IMR-90 (cell line): Measurements from ENCODE around the gene FAM3D. TPM values are rescaled to one million over a fixed set of nuclear protein-coding genes. Genes with fewer than 3 reads are reported as not detected.

Source experiments
- ATAC-seq: fragments of 200-7000 bp; cut with Tn5 transposase; 2 replicates; pipeline ENCODE4 v1.9.1; 2020; ENCODE audit warnings: low read depth, mild to moderate bottlenecking, moderate library complexity
- BruUV-seq: library from RNA; stranded (reverse); fragments of 400-500 nt; replicated peaks from 2 replicates; lab custom pipeline; 2021; lab: Mats Ljungman, UMichigan
- CTCF ChIA-PET: fragments of 300-600 bp; formaldehyde crosslinking; extraction: SDS; loops from one replicate; lab custom pipeline; 2021; ENCODE audit warnings: antibody characterized with exemption; lab: Yijun Ruan, JAX
- POLR2A ChIA-PET: fragments of 300-600 bp; sonication (Branson Sonifier 250); formaldehyde crosslinking; loops from one replicate; lab custom pipeline; 2022; ENCODE audit warnings: antibody characterized with exemption; ENCODE audit not compliant: unreplicated experiment; lab: Charles Lee
- DNase-seq: peaks from one replicate; pipeline ENCODE4 v3.0.0; 2013
- H2AFZ ChIP-seq: replicated peaks from 2 replicates; pipeline ENCODE3; 2013; ENCODE audit warnings: low read length, mild to moderate bottlenecking; ENCODE audit not compliant: poor library complexity
- H2AK5ac ChIP-seq: 2 replicates; pipeline ENCODE4 v1.6.1; 2013; ENCODE audit warnings: low read depth, low read length, inconsistent platforms
- H2AK9ac ChIP-seq: replicated peaks from 2 replicates; pipeline ENCODE3; 2013; ENCODE audit warnings: mild to moderate bottlenecking, low read depth, low read length, moderate library complexity; ENCODE audit not compliant: poor library complexity
- H2BK120ac ChIP-seq: 2 replicates; pipeline ENCODE4 v1.6.1; 2013; ENCODE audit warnings: low read depth, low read length, inconsistent platforms
- H2BK15ac ChIP-seq: 3 replicates; pipeline ENCODE4 v1.6.1; 2013; ENCODE audit warnings: low read depth, low read length, inconsistent platforms
- H2BK20ac ChIP-seq: 2 replicates; pipeline ENCODE4 v1.6.1; 2013; ENCODE audit warnings: low read depth, mild to moderate bottlenecking, inconsistent platforms, low read length, moderate library complexity
- H2BK5ac ChIP-seq: 2 replicates; pipeline ENCODE4 v1.6.1; 2013; ENCODE audit warnings: mild to moderate bottlenecking, low read depth, low read length, inconsistent platforms; ENCODE audit not compliant: poor library complexity, severe bottlenecking
- H3K14ac ChIP-seq: replicated peaks from 2 replicates; pipeline ENCODE4 v1.6.1; 2013; ENCODE audit warnings: low read depth, low read length, inconsistent platforms
- H3K18ac ChIP-seq: 2 replicates; pipeline ENCODE4 v1.6.1; 2013; ENCODE audit warnings: low read depth, low read length, control low read depth
- H3K23ac ChIP-seq: 2 replicates; pipeline ENCODE4 v1.6.1; 2013; ENCODE audit warnings: low read depth, low read length, inconsistent platforms
- H3K27ac ChIP-seq: 2 replicates; pipeline ENCODE4 v1.5.1; 2013; ENCODE audit warnings: mild to moderate bottlenecking, control low read depth, low read length; ENCODE audit not compliant: insufficient read depth
- H3K27me3 ChIP-seq: 2 replicates; pipeline ENCODE4 v1.6.1; 2013; ENCODE audit warnings: low read length; ENCODE audit not compliant: control insufficient read depth, insufficient read depth
- H3K36me3 ChIP-seq: 2 replicates; pipeline ENCODE4 v1.6.1; 2013; ENCODE audit warnings: low read length, mixed read lengths; ENCODE audit not compliant: control insufficient read depth, insufficient read depth
- H3K4ac ChIP-seq: 2 replicates; pipeline ENCODE4 v1.6.1; 2013; ENCODE audit warnings: low read depth, low read length, inconsistent platforms
- H3K4me1 ChIP-seq: 2 replicates; pipeline ENCODE4 v1.6.1; 2013; ENCODE audit warnings: low read length, mixed read lengths; ENCODE audit not compliant: control insufficient read depth, insufficient read depth
- H3K4me2 ChIP-seq: 2 replicates; pipeline ENCODE4 v1.6.1; 2013; ENCODE audit warnings: low read depth, mild to moderate bottlenecking, control low read depth, low read length, moderate library complexity
- H3K4me3 ChIP-seq: 2 replicates; pipeline ENCODE4 v1.5.1; 2013; ENCODE audit warnings: low read depth, mild to moderate bottlenecking, control low read depth, low read length, moderate library complexity; ENCODE audit not compliant: insufficient read depth
- H3K56ac ChIP-seq: 2 replicates; pipeline ENCODE4 v1.6.1; 2013; ENCODE audit warnings: low read length, inconsistent platforms; ENCODE audit not compliant: insufficient read depth; ENCODE audit errors: extremely low read depth
- H3K79me1 ChIP-seq, 2 experiments: 2 replicates each; pipeline ENCODE4 v1.6.1; 2013; ENCODE audit warnings: low read length in 2 of 2, inconsistent platforms in 1 of 2, low read depth in 1 of 2
- H3K9ac ChIP-seq: 2 replicates; pipeline ENCODE4 v1.6.1; 2013; ENCODE audit warnings: low read depth, low read length, control low read depth
- H3K9me1 ChIP-seq: 2 replicates; pipeline ENCODE4 v1.6.1; 2013; ENCODE audit warnings: low read length, inconsistent platforms; ENCODE audit not compliant: insufficient read depth
- H3K9me3 ChIP-seq: 2 replicates; pipeline ENCODE4 v1.6.1; 2013; ENCODE audit warnings: low read length; ENCODE audit not compliant: control insufficient read depth, insufficient read depth
- H4K20me1 ChIP-seq: 2 replicates; pipeline ENCODE4 v1.6.1; 2013; ENCODE audit warnings: low read length, inconsistent platforms; ENCODE audit not compliant: insufficient read depth
- H4K5ac ChIP-seq: 2 replicates; pipeline ENCODE4 v1.6.1; 2013; ENCODE audit warnings: mild to moderate bottlenecking, low read depth, low read length, control low read depth
- H4K8ac ChIP-seq, 2 experiments: 2 replicates each; pipeline ENCODE4 v1.6.1; 2013; ENCODE audit warnings: low read depth in 2 of 2, low read length in 2 of 2, control low read depth in 1 of 2, inconsistent platforms in 1 of 2
- H4K91ac ChIP-seq: 2 replicates; pipeline ENCODE4 v1.6.1; 2013; ENCODE audit warnings: low read depth, low read length, inconsistent platforms; ENCODE audit not compliant: insufficient read depth
- ELK1 ChIP-seq: fragments of 150-350 bp; IDR thresholded peaks from 2 replicates; pipeline ENCODE4 v1.6.1; 2016; ENCODE audit warnings: low read depth, mild to moderate bottlenecking, low read length, moderate library complexity, borderline replicate concordance
- POLR2A ChIP-seq: IDR thresholded peaks from 2 replicates; pipeline ENCODE4 v1.6.1; 2012; ENCODE audit warnings: mild to moderate bottlenecking, low read depth, low read length
- RCOR1 ChIP-seq: IDR thresholded peaks from 2 replicates; pipeline ENCODE4 v1.6.1; 2012; ENCODE audit warnings: mild to moderate bottlenecking, low read length, improper control_type of control experiment; ENCODE audit not compliant: insufficient replicate concordance
- WGBS, 2 experiments: methylation state at CpG; one replicate each; pipeline versions ENCODE4 v1.1.5 to v1.1.7; 2013; ENCODE audit warnings: missing lambda C conversion rate in 2 of 2; ENCODE audit not compliant: insufficient read length in 1 of 2; ENCODE audit errors: extremely low coverage in 2 of 2; 5-methylcytosine and 5-hydroxymethylcytosine counted together
- dilution Hi-C: fragments of 300-500 bp; cut with HindIII; formaldehyde crosslinking; loops from one replicate; pipeline ENCODE4 v1.14.3; 2018; ENCODE audit warnings: low sequenced_read_pairs; ENCODE audit not compliant: unreplicated experiment
- in situ Hi-C: fragments of 300-500 bp; cut with MboI; formaldehyde crosslinking; loops from 3 replicates; pipeline ENCODE4 v1.14.3; 2019; ENCODE audit warnings: low sequenced_read_pairs, inconsistent platforms, mixed read lengths
- intact Hi-C: fragments of 100-400 bp; cut with micrococcal nuclease; formaldehyde crosslinking; loops from 2 replicates; pipeline ENCODE4 v1.10.0; 2022
- polyA plus RNA-seq, 3 experiments: library from polyadenylated mRNA; depleted of rRNA; stranded (reverse); fragments of >200 nt; gene quantifications; 2 replicates each; pipeline ENCODE4 v1.2.3, GENCODE V29; 2012; ENCODE audit warnings: low replicate concordance in 1 of 3
- total RNA-seq: library from RNA; depleted of rRNA; stranded (reverse); fragments of >200 nt; gene quantifications from 2 replicates; pipeline ENCODE4 v1.2.3, GENCODE V29; 2012

Gene FAM3D
- total and polyA plus RNA-seq, 2 of the 4 experiments (the other 2 are of a cell fraction) = not detected

DNA sequence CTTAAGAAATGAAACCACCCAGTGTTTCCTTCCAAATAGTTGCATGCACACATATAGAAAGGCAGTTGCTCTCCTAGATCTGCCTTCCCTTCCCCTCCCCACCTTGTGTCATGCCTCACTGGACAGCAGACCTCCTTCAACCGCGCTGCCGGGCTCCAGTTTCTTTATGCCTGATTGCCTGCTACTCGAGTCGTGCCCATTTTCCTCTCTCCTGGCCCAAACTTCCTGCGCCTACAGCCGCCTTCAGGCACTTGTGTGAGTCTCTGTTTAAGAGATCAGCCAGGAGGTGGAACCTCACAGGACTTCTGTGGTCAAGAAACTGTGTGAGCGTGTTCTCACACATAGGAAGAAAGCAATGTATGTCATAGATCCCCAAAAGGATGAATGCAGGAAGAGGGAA, 80.6 kb downstream of the FAM3D start:
- DNase-seq (no peak), ATAC-seq (no peak)
- Histone ChIP-seq H3K4me2 (no peak overlapping the region; the same call in 1 of the 2 replicates), H2BK5ac (no peak overlapping the region), H3K23ac (no peak overlapping the region; the same call in 1 of the 2 replicates), H3K4me3 (no peak overlapping the region), H4K20me1 (no peaks in the 10 kb centered on the region; the same call in 1 of the 2 replicates), H3K79me1 (no peaks in the 10 kb centered on the region), H3K4me1 (no peaks in the 10 kb centered on the region), H3K14ac (no peak overlapping the region), H3K9ac (no peak overlapping the region), H3K4ac (no peak overlapping the region), H2AK9ac (no peak overlapping the region), H2AK5ac (no peak overlapping the region), H4K91ac (no peak overlapping the region), H3K56ac (no peak overlapping the region), H3K9me3 (peaks cover 5% of the 10 kb centered on the region; the same call in 1 of the 2 replicates), H3K36me3 (no peaks in the 10 kb centered on the region), H3K27me3 (peaks cover 32% of the 10 kb centered on the region), H4K5ac (no peak overlapping the region), H2BK20ac (no peak overlapping the region), H3K18ac (no peak overlapping the region), H4K8ac (no peak overlapping the region), H3K9me1 (no peaks in the 10 kb centered on the region), H2BK120ac (no peak overlapping the region), H2BK15ac (no peak overlapping the region), H3K27ac (no peak overlapping the region), H2AFZ (no peak overlapping the region)
- dilution Hi-C loops = no loop called here
- in situ Hi-C loops = no loop called here
- POLR2A ChIA-PET = interaction anchor here (0.6 kb wide), 1 partner anchor 22 kb away, joined by 7 read pairs; no protein-coding TSS in a partner anchor
- TF ChIP-seq POLR2A (no peak), ELK1 (no peak), RCOR1 (no peak)
- WGBS, 2 experiments = 100% methylated on average over 1 of the region's 8 CpGs; no CpG with 5 or more reads in 1 of the 2 experiments
- CTCF ChIA-PET = interaction anchor here (0.9 to 1.4 kb wide), 4 partner anchors 12 to 44 kb away, joined by 3 to 8 read pairs (median 3); no protein-coding TSS in a partner anchor
- intact Hi-C loops = loop anchor here (5.0 kb wide), 1 partner anchor 41 kb away; no protein-coding TSS in a partner anchor
- no TSS peak for BruUV-seq
